Uterus (tissue), 2 donors: ENCODE measurements around the gene FOXM1.

Source experiments
- POLR2A ChIP-seq, 2 donors: fragments of 450-650 bp; IDR thresholded peaks; one replicate each; pipeline ENCODE4 v1.6.1; 2016; ENCODE audit warnings: antibody characterized with exemption in 2 of 2, mild to moderate bottlenecking in 1 of 2, moderate library complexity in 1 of 2
- TF ChIP-seq, protein P1 (sequence below), 4 experiments: fragments of 200-600 bp in 2 of 4; fragments of 450-650 bp in 2 of 4; sonication (generic) in 2 of 4; IDR thresholded peaks; one replicate each; pipeline ENCODE4 v1.5.1; 2016 to 2019; ENCODE audit warnings: antibody characterized with exemption in 4 of 4, mild to moderate bottlenecking in 2 of 4, moderate library complexity in 1 of 4

DNA sequence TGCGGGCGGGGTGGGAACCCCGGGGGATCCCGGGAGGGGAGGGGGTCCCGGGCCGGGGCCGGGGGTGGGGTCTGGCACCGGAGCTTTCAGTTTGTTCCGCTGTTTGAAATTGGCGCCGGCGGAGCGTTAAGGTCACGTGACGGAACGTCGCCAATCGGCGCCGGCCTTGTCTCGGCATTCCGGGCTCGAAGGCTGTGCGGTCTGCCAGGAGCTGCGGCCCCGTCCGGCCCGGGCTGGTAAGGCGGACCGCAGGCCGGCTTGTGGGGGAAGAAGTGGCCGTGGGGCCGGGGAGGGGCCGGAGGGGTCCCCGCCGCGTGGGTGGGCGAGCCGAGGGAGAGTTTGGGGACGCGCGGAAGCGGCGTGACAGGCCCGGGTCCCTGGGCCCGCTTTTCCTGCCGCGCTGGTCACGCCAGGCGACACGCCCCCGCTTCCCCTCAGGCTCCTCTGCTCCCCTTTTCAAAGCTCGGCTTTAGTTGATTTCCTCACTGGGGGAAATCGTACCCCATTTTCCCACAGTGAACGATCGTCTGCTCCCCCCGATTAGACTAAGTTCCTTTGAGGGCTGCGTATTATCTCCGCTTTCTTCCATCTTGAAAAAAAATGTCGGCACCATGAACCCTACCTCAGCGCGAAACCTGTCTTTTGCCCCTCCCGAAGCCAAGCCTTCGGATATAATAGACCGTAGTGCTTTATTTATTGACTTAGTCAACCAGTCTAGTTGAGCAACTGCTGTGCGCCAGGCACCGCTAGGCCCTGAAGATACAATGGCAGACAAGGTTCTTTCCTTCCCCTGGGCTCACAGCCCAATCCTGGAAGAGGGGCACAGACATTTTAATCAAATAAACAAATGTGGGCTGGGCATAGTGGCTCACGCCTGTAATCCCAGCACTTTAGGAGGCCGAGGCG, at the start of gene FOXM1, which contains the start of gene RHNO1:
- TF ChIP-seq, protein P1, sequence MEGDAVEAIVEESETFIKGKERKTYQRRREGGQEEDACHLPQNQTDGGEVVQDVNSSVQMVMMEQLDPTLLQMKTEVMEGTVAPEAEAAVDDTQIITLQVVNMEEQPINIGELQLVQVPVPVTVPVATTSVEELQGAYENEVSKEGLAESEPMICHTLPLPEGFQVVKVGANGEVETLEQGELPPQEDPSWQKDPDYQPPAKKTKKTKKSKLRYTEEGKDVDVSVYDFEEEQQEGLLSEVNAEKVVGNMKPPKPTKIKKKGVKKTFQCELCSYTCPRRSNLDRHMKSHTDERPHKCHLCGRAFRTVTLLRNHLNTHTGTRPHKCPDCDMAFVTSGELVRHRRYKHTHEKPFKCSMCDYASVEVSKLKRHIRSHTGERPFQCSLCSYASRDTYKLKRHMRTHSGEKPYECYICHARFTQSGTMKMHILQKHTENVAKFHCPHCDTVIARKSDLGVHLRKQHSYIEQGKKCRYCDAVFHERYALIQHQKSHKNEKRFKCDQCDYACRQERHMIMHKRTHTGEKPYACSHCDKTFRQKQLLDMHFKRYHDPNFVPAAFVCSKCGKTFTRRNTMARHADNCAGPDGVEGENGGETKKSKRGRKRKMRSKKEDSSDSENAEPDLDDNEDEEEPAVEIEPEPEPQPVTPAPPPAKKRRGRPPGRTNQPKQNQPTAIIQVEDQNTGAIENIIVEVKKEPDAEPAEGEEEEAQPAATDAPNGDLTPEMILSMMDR (IDR thresholded peaks at IDR 0.05), result peak in 3 of 4 experiments; percentile 34 to 38 (median 34)
- peak; percentile 39 to 79 for TF ChIP-seq POLR2A (IDR thresholded peaks at IDR 0.05)
